HUES6 (cell line): ENCODE measurements around the gene SEC23A.

Experiments
- H3K27ac ChIP-seq: 2 replicates; pipeline ENCODE4 v1.7.0; 2013; ENCODE audit warnings: low read depth, mild to moderate bottlenecking, low read length, inconsistent platforms
- H3K27me3 ChIP-seq: 2 replicates; pipeline ENCODE4 v1.6.1; 2013; ENCODE audit warnings: low read length; ENCODE audit not compliant: control insufficient read depth, insufficient read depth
- H3K36me3 ChIP-seq: 2 replicates; pipeline ENCODE4 v1.6.1; 2013; ENCODE audit warnings: low read length; ENCODE audit not compliant: control insufficient read depth, insufficient read depth
- H3K4me1 ChIP-seq: 2 replicates; pipeline ENCODE4 v1.6.1; 2013; ENCODE audit warnings: low read length; ENCODE audit not compliant: control insufficient read depth, insufficient read depth
- H3K4me3 ChIP-seq: 2 replicates; pipeline ENCODE4 v1.5.1; 2013; ENCODE audit warnings: low read depth, low read length
- H3K9ac ChIP-seq: one replicate; pipeline ENCODE4 v1.6.1; 2013; ENCODE audit warnings: mild to moderate bottlenecking, low read length
- H3K9me3 ChIP-seq: 2 replicates; pipeline ENCODE4 v1.6.1; 2013; ENCODE audit warnings: low read depth, low read length; ENCODE audit not compliant: control insufficient read depth, insufficient read depth

The SEC23A gene

DNA sequence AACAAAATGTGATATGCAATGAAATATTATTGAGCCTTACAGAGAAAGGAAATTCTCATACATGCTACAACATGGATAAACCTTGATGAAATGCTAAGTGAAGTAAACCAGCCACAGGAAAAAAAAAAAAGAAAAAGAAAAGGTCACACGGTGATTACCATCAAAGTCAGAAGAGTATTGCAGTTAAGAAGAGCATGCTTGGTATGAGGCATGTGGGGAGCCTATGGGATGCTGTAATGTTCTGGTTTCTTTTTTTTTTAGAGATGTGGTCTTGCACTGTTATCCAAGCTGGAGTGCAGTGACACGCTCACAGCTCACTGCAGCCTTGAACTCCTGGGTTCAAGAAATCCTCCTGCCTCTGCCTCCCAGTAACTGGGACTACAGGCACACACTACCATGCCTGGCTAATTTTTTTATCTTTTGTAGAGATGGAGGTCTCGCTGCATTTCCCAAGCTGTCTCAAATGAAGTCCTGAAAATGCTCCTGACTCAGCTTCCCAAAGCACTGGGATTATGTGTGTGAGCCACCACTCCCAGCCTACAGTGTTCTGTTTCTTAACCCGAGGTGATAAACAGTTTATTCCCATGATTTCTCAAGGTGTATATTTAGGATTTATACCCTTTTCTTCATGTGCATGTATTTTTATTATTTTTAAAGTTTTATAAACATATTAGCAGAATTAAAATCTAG, 96.2 kb downstream of the SEC23A start:
- Histone ChIP-seq H3K27ac (no peak overlapping the region), H3K27me3 (no peaks in the 10 kb centered on the region), H3K9me3 (no peaks in the 10 kb centered on the region), H3K4me3 (no peak overlapping the region), H3K36me3 (no peaks in the 10 kb centered on the region), H3K9ac (no peak overlapping the region), H3K4me1 (no peaks in the 10 kb centered on the region)

DNA sequence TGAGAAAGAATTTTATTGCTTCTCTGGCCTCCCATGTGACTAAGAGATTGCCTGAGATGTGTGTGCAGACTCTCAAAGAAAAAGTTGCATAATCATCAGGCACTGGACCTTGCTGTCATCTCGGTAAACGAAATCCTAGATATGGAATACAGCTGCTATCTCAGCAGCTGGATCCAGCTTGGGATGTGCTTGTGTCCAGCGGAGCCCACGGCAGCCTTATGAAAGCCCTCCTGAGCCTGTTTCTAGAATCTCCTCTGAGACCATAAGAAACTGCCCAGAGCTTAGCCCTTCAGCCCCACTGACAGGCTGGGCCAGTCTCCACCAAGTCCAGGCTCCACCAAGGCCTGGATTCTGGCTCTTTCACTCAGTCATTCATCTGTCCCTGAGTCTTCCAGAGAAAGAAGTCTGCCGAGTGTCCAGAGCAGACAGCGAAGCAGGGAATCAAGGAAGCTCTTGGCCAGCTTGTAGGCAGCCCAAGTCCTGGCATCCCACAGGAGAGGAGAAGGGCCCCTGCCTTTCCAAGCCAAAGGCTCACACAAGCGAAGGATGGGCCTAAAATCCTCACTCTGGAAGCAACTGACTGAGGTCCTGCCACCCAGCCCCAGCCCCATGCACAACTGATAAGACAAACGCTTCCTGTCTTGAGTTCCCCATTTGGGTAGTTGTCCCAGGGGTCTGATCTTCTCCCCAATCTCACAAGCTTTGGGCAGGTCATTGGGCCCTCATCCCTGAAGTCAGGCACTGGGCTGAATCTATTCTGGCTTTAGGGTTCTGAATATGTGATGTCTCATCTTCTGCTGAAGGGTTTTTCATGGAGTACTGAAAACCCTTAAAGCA, 97.8 kb downstream of the SEC23A start:
- no peak overlapping the region for H3K27ac ChIP-seq
- no peaks in the 10 kb centered on the region for H3K36me3 ChIP-seq
- H3K4me1 ChIP-seq = no peaks in the 10 kb centered on the region
- no peaks in the 10 kb centered on the region for H3K9me3 ChIP-seq
- no peaks in the 10 kb centered on the region for H3K27me3 ChIP-seq
- H3K4me3 ChIP-seq = no peak overlapping the region
- no peak overlapping the region for H3K9ac ChIP-seq

DNA sequence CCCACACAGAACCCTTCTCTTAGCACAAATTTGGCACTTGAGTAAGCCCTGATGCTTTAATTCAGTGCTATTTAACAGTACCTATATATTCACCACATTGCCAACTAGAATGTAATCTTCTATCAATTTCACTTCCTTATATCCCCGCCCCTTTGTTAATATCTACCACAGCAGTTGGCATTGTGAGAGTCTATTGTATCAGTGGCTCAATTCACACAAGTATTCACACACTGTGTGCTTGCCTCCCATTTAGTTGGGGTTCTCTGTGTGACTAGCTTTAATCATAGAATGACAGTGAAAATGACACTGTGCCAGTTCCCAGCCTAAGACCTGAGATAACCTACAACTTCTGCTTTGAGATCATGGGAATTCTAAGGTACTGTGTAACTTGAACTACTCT, 103.1 kb downstream of the SEC23A start:
- no peak overlapping the region for H3K27ac ChIP-seq
- no peaks in the 10 kb centered on the region for H3K36me3 ChIP-seq
- H3K4me3 ChIP-seq = no peak overlapping the region
- H3K4me1 ChIP-seq = no peaks in the 10 kb centered on the region
- no peak overlapping the region for H3K9ac ChIP-seq
- no peaks in the 10 kb centered on the region for H3K27me3 ChIP-seq
- H3K9me3 ChIP-seq = no peaks in the 10 kb centered on the region

DNA sequence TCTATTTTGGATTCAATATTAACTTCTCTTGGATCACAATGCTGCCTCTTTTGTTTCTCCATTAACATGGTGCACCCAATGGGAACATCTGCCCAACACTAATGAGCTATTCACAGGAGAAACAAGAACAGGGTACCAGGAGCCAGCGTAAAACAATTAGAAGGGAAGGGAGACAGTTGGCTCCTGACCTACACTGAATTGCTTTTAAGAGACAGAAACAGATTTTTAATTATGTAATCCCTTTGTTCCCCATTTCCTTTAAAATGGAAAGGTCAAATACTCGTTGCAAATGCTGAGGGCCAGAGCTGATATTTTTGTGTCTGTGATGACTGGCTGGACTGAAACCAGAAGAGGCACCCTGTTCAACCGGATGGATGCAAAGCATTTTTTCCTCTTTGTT, 108.3 kb downstream of the SEC23A start:
- H3K27me3 ChIP-seq = no peaks in the 10 kb centered on the region
- no peak overlapping the region for H3K4me3 ChIP-seq
- H3K4me1 ChIP-seq = no peaks in the 10 kb centered on the region; the same call in 1 of the 2 replicates
- no peak overlapping the region for H3K27ac ChIP-seq
- H3K36me3 ChIP-seq = no peaks in the 10 kb centered on the region
- H3K9me3 ChIP-seq = no peaks in the 10 kb centered on the region
- H3K9ac ChIP-seq = no peak overlapping the region

DNA sequence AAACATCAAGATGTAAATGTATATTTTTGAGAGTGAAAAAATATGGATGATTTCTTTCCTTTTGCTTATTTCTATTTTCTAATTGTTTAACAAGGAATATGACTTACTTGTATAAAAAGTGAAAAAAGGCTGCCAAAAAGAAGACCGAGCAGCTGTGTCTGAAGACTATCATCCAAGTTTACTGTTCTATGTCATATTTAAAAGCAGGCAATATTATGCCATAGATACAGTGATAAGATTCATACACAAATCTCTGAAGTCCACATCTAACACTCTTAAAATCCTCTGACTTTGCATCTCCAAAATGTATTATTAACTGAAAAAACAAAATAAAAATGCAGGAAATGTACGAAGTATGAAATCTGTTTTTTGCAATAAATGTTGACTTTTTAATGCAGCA, 109.1 kb downstream of the SEC23A start:
- no peaks in the 10 kb centered on the region for H3K27me3 ChIP-seq
- H3K9me3 ChIP-seq = no peaks in the 10 kb centered on the region
- H3K4me1 ChIP-seq = no peaks in the 10 kb centered on the region; the same call in 1 of the 2 replicates
- H3K36me3 ChIP-seq = no peaks in the 10 kb centered on the region
- H3K4me3 ChIP-seq = no peak overlapping the region
- H3K9ac ChIP-seq = no peak overlapping the region
- no peak overlapping the region for H3K27ac ChIP-seq

DNA sequence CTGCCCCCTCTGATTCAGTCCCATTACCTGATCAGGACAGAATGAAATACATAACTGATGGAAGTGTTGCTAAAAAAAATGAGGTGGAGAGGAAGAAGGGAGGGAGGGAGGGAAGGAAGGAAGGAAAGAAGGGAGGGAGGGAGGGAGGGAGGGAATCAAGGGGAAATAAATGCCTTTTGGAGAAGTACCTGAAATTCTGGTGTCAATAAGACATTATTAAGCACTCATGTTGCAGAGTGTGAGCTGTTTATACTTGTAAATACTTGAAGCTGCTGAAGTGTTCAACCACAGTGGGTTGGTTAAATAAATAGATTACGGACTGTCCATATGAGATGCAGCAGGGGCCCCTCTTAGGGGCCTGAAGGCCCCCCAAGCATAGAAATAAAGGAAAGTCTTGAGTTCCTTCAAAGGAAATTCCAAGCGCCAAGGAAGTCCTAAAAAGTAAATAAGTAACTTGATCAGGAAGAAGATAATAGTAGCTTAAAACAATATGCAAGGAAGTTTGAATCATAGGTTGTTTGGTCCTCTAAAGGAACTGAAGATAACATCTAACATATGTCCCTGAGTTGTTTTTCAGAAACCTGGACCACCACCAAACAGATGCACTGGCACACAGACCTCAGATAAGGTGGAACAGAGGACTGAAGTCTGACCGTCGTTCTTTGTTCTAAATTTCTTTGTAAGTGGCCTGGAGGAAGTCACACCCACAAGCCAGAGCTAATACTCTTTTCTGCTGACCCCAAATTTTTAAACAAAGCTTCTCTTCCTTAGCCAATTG, 110.8 kb downstream of the SEC23A start:
- no peaks in the 10 kb centered on the region for H3K27me3 ChIP-seq
- H3K9me3 ChIP-seq = no peaks in the 10 kb centered on the region
- no peaks in the 10 kb centered on the region for H3K36me3 ChIP-seq
- H3K9ac ChIP-seq = no peak overlapping the region
- H3K27ac ChIP-seq = no peak overlapping the region
- no peaks in the 10 kb centered on the region; the same call in 1 of the 2 replicates for H3K4me1 ChIP-seq
- H3K4me3 ChIP-seq = no peak overlapping the region

DNA sequence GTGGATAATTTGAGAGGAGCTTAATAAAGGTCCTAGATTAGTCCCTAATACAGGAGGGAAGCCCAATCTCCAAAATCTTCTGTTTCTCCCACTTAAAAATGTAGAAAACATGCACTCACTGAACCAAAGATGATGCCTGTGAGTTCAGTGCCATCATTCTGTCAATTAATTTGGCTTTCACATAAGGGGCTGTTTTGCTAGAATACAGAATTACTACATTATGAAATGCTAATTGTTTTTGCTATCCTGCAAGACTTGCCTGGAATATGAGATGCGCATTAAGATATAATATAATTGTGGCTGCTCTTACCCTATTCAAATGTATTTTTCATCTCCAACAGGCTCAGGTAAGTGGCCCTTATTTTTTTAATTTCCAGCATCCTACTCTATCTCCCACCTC, 111.7 kb downstream of the SEC23A start:
- no peaks in the 10 kb centered on the region for H3K27me3 ChIP-seq
- no peak overlapping the region for H3K27ac ChIP-seq
- no peak overlapping the region for H3K4me3 ChIP-seq
- no peaks in the 10 kb centered on the region; the same call in 1 of the 2 replicates for H3K4me1 ChIP-seq
- H3K9me3 ChIP-seq = no peaks in the 10 kb centered on the region
- no peaks in the 10 kb centered on the region for H3K36me3 ChIP-seq
- no peak overlapping the region for H3K9ac ChIP-seq

DNA sequence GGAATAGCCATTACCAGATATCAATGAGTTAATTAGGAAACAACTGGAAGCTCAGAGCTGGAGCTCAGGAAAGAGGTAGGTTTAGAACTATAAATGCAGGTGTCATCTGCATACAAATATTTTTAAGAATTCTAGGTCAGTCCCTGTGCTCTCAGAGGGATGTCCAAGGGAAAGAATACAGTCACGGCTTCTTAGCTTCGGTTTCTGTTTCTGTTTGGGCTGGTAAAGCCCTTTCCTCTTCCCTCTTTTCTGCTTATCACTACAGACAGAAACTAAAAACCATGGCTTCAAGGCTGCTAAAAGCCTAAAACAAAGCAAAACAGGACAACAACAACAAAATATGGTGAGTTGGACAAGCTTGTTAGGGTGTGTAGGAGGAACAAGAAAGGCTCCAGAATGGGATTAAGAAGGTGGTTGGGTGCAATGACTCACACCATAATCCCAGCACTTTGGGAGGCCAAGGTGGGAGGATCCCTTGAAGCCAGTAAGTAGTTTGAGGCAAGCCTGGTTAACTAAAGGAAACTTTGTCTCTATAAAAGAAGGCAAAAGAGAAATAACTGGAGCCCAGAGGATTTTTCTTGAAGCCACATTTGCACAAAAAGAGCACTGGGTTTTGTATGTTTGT, 113.0 kb downstream of the SEC23A start:
- no peaks in the 10 kb centered on the region for H3K9me3 ChIP-seq
- H3K4me3 ChIP-seq = no peak overlapping the region
- no peaks in the 10 kb centered on the region for H3K36me3 ChIP-seq
- H3K27ac ChIP-seq = no peak overlapping the region
- no peak overlapping the region for H3K9ac ChIP-seq
- H3K27me3 ChIP-seq = no peaks in the 10 kb centered on the region
- H3K4me1 ChIP-seq = no peaks in the 10 kb centered on the region; the same call in 1 of the 2 replicates

DNA sequence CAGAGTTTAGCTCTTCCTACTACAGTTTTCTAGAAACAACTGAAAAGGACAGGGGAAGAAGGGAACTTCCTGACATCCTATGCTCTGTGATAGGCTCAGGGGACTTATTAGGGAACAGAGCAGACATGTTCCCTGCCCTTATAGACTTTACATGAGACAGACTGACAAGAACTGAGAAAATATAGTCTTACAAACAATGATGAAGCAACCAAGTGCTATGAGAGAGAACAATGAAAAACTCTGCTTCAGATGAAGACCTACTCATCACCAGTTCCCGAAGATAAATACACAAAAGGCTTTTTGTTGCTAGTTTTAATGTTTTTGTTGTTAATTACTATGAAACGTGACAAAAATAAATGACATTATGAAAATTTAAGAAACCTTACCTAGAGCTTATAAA, 115.3 kb downstream of the SEC23A start:
- Histone ChIP-seq H3K27ac (no peak overlapping the region), H3K4me3 (no peak overlapping the region), H3K4me1 (no peaks in the 10 kb centered on the region), H3K9me3 (no peaks in the 10 kb centered on the region), H3K36me3 (no peaks in the 10 kb centered on the region), H3K9ac (no peak overlapping the region), H3K27me3 (no peaks in the 10 kb centered on the region)

DNA sequence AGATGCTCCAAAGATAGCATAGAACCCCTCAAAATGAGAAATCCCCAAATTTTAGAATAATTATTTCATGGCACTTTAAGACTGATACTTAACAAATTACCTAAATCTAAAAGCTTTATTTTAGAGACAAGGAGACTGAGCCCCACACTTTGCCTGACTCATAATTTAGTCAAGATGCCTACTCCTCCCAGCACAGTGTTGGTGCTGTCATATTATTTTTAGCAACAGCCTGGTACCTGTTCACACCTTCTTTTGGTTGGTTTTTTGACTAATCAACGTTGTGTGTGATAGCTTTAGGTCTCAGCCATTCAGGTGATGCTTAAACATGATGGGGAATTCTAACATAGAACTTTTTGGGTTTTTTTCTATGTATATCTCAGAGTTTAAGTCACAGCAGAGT, 120.2 kb downstream of the SEC23A start:
- no peak overlapping the region for H3K9ac ChIP-seq
- H3K4me1 ChIP-seq = 0 out of 2 replicates have a peak, but pooled peaks cover 4% of the 10 kb centered on the region
- no peak overlapping the region for H3K27ac ChIP-seq
- no peaks in the 10 kb centered on the region for H3K9me3 ChIP-seq
- H3K36me3 ChIP-seq = no peaks in the 10 kb centered on the region
- H3K27me3 ChIP-seq = no peaks in the 10 kb centered on the region
- no peak overlapping the region for H3K4me3 ChIP-seq
